ENCODE measurements around the gene CIRBP. TPM values are rescaled to one million over a fixed set of nuclear protein-coding genes. Genes with fewer than 3 reads are reported as not detected.

Gene CIRBP
- total and polyA plus RNA-seq, 2 of the 13 experiments (the other 11 are each of a cell fraction or from before 2014, with no cell fraction given) = 133 to 140 TPM

DNA sequence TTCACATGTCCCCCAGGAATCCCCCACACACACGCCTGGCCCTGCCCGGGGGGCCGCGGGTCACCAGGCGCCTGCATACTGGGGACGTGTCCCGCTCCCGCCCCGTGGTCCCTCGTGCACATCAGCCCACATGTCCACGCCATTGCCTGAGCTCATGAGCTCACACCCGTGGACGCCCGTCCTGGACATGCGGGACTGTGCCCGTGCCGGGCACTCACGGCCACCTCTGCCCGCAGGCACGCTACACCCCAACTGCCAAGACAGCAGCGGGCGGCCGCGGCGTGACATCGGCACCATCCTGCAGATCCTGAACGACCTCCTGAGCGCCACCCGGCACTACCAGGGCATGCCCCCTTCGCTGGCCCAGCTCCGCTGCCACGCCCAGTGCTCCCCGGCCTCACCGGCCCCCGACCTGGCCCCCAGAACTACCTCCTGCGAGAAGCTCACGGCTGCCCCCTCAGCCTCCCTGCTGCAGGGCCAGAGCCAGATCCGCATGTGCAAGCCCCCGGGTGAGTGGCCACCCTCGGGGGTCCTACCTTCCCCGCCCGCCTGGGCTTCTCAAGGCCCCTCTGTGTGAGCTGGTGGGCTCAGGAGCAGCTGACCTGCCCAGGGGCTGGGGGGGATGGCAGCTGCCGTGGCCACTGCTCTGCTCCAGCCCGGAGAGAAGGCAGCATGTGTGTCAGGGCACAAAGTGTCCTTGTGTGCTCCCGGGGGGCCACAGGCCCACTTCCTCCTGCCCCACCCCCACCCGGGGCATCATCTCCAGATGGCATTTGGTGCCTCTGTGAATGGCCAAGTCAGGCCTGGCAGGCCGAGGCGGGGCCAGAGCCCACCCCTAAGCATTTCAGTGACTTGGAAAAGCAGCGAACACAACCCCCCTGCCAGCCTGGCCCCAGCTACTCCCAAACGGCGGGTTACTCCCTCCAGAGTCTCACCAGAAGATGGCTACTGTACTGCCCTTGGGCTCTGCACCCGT, 13.7 kb upstream of the CIRBP start (continued):
- TF ChIP-seq MYNN (CRISPR knock-in tag; IDR thresholded peaks at IDR 0.05; ENCODE audit: low read depth) (no peak), SSRP1 (CRISPR knock-in tag; IDR thresholded peaks at IDR 0.05) (no peak), HMG20B (CRISPR knock-in tag; conservative IDR thresholded peaks at IDR 0.05) (no peak), NPAS2 (CRISPR knock-in tag; IDR thresholded peaks at IDR 0.05; ENCODE audit: borderline replicate concordance) (no peak), KLF9 (CRISPR knock-in tag; IDR thresholded peaks at IDR 0.05; ENCODE audit: low read depth) (no peak), BCL6 (CRISPR knock-in tag; IDR thresholded peaks at IDR 0.05) (no peak), NBN (conservative IDR thresholded peaks at IDR 0.05) (no peak), ELF1 (CRISPR knock-in tag; IDR thresholded peaks at IDR 0.05) (no peak), RXRA (CRISPR knock-in tag; IDR thresholded peaks at IDR 0.05) (0 out of 2 replicates have a peak, but pooled peaks have one; percentile 35), POLR2AphosphoS2 (IDR thresholded peaks at IDR 0.05; ENCODE audit: low read depth, low read length) (peak; percentile 50; the same call in 1 of the 2 replicates), ZNF761 (CRISPR knock-in tag; conservative IDR thresholded peaks at IDR 0.05) (no peak), ZNF841 (CRISPR knock-in tag; IDR thresholded peaks at IDR 0.05; ENCODE audit: borderline replicate concordance) (no peak), ZFP41 (CRISPR knock-in tag; IDR thresholded peaks at IDR 0.05; ENCODE audit: borderline replicate concordance) (no peak), MED1 (CRISPR knock-in tag; IDR thresholded peaks at IDR 0.05) (no peak), ZNF335 (CRISPR knock-in tag; IDR thresholded peaks at IDR 0.05) (no peak), RBM22 (optimal IDR thresholded peaks at IDR 0.05; ENCODE audit: low read length) (peak; percentile 87), RBFOX2 (IDR thresholded peaks at IDR 0.05; ENCODE audit: low read depth, low read length) (peak; percentile 96), ZBTB20 (CRISPR knock-in tag; IDR thresholded peaks at IDR 0.05; ENCODE audit: borderline replicate concordance, low read depth) (no peak)
- TF ChIP-seq, protein P1, sequence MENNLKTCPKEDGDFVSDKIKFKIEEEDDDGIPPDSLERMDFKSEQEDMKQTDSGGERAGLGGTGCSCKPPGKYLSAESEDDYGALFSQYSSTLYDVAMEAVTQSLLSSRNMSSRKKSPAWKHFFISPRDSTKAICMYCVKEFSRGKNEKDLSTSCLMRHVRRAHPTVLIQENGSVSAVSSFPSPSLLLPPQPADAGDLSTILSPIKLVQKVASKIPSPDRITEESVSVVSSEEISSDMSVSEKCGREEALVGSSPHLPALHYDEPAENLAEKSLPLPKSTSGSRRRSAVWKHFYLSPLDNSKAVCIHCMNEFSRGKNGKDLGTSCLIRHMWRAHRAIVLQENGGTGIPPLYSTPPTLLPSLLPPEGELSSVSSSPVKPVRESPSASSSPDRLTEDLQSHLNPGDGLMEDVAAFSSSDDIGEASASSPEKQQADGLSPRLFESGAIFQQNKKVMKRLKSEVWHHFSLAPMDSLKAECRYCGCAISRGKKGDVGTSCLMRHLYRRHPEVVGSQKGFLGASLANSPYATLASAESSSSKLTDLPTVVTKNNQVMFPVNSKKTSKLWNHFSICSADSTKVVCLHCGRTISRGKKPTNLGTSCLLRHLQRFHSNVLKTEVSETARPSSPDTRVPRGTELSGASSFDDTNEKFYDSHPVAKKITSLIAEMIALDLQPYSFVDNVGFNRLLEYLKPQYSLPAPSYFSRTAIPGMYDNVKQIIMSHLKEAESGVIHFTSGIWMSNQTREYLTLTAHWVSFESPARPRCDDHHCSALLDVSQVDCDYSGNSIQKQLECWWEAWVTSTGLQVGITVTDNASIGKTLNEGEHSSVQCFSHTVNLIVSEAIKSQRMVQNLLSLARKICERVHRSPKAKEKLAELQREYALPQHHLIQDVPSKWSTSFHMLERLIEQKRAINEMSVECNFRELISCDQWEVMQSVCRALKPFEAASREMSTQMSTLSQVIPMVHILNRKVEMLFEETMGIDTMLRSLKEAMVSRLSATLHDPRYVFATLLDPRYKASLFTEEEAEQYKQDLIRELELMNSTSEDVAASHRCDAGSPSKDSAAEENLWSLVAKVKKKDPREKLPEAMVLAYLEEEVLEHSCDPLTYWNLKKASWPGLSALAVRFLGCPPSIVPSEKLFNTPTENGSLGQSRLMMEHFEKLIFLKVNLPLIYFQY (CRISPR knock-in tag; IDR thresholded peaks at IDR 0.05; ENCODE audit: borderline replicate concordance) = no peak
- TF ChIP-seq, protein P2, sequence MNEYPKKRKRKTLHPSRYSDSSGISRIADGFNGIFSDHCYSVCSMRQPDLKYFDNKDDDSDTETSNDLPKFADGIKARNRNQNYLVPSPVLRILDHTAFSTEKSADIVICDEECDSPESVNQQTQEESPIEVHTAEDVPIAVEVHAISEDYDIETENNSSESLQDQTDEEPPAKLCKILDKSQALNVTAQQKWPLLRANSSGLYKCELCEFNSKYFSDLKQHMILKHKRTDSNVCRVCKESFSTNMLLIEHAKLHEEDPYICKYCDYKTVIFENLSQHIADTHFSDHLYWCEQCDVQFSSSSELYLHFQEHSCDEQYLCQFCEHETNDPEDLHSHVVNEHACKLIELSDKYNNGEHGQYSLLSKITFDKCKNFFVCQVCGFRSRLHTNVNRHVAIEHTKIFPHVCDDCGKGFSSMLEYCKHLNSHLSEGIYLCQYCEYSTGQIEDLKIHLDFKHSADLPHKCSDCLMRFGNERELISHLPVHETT (CRISPR knock-in tag; conservative IDR thresholded peaks at IDR 0.05) = no peak

Data from HepG2 (cell line).